NCI-H146 treated with DMSO at 0.1 percent for 48 hours (cell line): ENCODE data around the gene COX6B2.
"Not testable (repeated sequence)": the region's sequence is repeated elsewhere in the genome, so short reads cannot be mapped to it uniquely, and the experiment has no call there.

Experiments used
- DNase-seq: peaks from one replicate; lab custom pipeline; 2025; ENCODE audit not compliant: unreplicated experiment; lab: John Stamatoyannopoulos, UW

The COX6B2 gene

DNA sequence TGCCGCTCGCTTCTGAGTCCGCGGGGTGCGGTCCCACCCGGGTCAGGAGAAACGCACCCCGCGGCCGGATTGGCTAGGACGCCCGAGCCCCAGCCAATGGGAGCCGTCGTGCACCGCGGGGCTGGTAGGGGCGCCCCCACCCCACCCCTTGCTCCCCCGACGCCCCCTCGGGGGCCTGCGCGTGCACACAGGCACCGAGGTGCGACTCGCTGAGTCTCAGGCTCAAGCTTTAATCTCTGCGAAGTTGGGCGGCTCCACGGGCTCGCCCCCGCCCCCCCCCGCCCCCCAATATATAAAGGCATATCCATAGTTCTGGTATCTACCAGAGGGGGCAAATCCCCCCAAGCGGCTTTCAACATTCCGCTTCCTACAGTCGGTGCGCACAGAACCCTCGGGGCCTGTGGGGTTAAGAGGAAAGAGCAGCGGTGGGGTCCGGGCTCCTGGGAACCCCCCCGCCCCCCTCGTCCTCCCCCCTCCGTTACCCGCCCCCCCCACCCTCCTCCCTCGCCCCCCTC lies at the start of gene COX6B2:
COX6B2 (minus strand) TSS at position 22 of the 515 bp plus-strand sequence. CDS start 198 bp downstream, outside the sequence.
- DNase-seq: no peak

DNA sequence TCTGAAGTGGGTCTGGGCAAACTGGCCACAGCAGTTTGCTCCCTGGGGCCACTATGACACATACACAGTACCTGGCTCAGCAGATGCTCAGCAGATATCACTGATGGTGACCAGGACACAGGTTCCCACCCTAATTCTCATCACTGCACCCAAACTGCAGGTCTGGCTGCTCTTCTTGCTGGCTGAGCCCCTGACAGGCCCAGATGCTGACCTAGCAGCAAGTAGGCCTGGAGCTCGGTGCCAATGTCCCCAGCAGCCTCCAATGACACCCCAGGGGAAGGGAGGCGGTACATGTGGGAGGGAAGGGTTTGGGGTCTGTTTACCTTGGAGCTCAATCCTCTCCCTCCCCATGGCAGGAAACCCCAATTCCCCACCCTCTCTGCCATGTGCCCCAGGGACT lies 48.0 kb upstream of the COX6B2 start:
- no peak for DNase-seq

DNA sequence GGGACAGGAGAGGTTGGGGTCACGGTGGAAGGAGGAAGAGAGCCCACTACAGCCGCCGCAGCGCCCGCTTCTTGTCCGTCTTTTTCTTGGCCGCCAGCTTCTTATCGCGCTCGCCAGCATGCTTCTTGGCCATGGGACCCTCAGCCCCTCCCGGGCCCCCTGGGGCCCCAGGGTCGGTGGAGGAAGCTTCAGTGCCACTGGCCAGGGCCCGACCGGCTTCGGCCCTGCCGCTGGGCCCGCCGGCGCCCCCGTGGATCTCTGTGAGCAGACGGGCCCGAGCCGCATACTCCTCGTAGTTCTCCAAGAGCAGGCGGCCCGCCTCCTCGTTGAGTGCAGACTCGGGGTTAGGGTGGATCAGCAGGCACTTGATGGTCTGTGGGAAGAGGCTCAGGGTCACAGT lies 46.9 kb upstream of the COX6B2 start:
- not testable (repeated sequence) for DNase-seq

- DNase-seq: no peak
Measured at GRCh38 chr19:55400281-55401087, 46.0 kb upstream of the COX6B2 start.

DNA sequence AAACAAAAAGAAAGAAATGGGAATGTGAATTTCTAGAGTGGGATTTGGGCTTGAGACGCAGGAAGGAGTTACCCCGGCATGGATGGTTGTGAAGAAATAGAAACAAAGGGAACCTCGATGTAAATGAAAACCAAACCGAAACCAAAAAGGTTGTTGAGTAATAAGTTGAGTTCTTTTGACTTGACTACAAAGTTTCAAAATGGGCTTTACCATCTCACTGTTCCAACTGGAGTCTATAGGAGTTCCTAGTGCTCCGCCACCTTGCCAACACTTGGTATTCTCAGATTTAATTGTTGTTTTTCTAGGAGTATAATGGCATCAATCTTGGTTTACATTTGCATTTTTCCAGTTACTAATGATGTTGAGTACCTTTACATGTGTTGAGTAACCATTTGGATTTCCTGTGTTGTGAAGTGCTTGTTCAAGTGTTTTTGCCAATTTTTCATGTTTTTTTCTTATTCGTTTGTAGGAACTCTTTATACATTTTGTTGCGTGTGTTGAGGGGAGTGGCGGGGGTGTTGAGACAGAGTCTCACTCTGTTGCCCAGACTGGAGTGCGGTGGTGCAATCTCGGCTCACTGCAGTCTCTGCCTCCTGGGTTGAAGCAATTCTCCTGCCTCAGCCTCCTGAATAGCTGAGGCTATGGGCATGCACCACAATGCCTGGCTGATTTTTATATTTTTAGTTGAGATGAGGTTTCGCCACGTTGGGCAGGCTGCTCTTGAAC lies 43.8 kb upstream of the COX6B2 start:
- DNase-seq: no peak

DNA sequence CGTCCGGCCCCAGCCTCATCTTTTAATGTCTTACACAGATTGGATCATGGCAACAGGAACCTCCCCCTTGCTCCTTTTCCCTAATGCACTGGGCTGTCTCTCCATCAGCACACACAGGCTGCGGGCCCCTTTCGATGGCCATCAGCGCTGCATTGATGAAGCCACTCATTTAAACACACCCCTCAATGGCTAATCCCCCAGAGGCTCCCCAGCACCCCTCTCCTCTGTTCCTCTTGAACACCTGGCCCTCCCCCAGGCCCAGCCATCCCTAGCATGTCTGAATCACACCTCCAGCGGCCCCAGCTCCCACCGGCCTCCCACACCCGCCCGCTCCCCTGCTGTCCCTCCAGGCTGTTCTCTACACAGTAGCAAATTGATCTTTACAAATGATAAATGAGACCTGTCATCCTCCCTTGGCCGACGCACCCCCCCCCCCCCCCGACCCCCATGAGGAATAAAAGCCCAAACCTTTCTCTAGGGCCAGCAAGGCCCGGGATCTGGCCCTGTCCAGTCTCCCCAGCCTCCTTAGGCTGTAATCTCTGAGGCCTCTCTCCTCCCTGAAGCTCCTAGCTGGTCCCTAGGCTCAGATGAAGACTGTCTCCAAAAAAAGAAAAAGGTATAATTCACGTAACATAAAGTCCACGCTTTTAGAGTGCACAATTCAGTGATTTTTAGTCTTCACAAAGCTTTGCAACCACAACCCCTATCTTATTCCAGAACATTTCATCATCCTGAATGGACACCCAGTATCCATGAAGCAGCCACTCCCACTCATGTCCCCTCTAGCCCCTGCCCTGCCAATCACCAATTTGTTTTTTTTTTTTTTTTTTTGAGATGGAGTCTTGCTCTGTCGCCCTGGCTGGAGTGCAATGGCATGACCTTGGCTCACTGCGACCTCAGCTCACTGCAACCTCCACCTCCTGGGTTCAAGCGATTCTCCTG lies 38.6 kb upstream of the COX6B2 start:
- no peak for DNase-seq

DNA sequence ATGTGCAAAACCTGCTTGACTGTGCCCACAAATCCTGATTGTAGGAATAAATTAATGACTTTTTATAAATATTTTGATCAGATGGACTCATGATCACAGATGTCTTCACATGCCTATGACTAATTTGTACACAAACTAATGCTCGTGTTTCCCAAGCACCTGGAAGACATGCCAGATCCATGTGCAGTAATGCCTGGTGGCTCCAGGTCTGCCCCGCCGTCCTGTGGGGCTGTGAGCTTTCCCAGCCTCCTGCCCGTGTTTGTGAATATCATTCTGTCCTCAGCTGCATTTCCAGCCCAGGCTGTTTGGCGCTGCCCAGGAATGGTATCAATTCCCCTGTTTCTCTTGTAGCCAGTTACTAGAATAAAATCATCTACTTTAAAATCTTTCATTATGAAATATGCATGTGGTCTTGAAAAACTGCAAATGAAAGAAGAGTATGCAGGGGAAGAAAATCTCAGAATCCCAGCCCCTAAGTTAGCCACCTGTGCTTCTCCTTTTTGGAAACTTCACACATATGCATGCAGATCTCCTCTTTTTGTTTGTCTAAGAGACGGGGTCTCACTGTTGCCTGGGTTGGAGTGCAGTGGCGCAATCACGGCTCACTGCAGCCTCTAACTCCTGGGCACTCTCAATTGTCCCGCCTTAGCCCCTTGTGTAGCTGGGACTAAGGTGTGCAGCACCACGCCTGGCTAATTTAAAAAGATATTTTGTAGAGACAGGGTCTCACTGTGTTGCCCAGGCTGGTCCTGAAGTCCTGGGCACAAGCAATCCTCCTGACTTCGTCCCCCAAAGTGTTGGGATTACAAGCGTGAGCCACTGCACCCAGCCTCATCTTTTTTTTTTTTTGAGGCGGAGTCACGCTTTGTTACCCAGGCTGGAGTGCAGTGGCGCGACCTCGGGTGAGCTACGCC lies 37.4 kb upstream of the COX6B2 start:
- no peak for DNase-seq

GRCh38 chr19:55391191-55391670 lies 36.7 kb upstream of the COX6B2 start:
- no peak for DNase-seq

DNA sequence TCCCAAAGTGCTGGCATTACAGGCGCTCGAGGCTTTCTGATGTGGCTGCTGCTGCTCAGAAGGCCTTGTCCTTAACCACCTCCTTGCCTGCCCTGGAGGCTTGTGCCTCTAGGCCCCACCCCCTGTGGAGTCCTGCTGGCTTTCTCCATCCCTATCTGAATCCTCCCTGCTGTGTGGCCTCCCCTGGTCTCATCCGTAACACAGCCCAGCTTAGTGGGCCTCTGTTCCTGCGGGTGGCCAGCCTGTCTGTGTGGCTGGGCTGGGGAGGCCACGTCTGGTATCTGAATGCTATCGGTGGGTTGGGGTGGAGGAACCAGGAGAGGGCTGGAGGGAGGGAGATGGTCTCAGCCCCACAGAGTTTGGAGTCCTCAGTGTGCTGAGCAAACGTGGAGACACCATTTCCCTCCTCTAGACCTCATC lies 36.0 kb upstream of the COX6B2 start:
- DNase-seq: peak; percentile 25

DNA sequence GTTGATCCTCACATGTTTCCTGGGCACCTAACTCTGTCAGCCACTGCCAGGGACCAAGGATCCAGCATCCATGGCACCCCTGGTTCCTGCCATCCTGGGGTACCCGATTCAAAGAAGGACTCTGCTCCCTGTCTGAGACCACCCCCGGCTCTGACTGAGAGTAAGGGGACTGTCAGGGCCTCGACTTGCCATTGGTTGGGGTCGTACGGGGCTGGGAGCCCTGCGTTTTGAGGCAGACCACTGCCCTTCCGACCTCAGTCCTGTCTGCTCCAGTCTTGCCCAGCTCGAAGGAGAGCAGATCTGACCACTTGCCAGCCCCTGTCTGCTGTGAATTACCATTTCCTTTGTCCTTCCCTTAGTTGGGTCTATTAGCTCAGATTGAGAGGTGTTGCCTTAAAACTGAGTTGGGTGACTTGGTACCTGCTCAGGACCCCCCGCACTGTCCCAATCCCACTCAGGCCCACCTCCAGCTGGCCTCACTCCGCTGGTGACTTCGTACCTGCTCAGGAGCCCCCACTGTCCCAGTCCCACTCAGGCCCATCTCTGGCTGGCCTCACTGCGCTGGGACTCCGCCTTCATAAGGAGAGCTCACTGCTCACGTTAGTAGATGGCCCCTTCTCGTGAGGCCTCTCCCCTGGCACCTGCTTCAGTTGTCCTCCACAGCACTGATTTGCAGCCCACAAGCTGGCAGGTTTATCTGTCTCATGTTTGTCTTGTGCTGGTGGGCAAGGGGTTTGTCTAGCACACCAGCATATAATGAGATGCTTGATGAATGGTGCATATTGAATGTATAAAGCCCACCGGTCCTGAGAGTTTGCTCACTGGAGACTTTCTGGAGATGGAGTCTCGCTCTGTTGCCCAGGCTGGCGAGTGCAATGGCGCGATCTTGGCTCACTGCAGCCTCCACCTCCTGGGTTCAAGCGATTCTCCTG lies 35.1 kb upstream of the COX6B2 start:
- no peak for DNase-seq

- DNase-seq: no peak
Measured at GRCh38 chr19:55387736-55388497, 33.4 kb upstream of the COX6B2 start.

DNA sequence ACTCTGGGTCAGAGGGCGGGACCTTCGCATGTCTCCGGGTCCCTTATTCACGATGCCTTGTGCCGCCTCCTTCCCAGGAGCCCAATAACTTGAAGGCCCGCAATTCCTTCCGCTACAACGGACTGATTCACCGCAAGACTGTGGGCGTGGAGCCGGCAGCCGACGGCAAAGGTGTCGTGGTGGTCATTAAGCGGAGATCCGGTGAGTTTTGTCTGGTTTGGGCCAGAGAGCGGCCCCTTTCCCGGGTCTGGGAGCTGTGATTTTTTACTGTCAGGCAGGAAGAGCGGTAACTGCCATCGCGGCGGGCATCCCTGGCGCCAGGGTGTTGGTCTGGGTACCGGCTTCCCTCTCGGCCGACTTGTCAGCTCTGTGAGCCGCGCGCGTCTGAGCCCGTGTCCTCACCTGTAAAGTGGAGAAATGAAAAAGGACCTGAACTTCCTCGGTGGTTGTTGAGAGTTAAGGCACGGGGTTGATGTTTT lies 32.0 kb upstream of the COX6B2 start:
- DNase-seq: no peak

GRCh38 chr19:55385724-55386492 lies 31.4 kb upstream of the COX6B2 start, which contains the start of gene RPL28:
Gene RPL28 (plus strand): TSS chr19:55385932. CDS start chr19:55386358, 426 bp downstream.
- peak; percentile 97 for DNase-seq

- DNase-seq: peak; percentile 96
Measured at GRCh38 chr19:55384920-55385723, 30.6 kb upstream of the COX6B2 start.

DNA sequence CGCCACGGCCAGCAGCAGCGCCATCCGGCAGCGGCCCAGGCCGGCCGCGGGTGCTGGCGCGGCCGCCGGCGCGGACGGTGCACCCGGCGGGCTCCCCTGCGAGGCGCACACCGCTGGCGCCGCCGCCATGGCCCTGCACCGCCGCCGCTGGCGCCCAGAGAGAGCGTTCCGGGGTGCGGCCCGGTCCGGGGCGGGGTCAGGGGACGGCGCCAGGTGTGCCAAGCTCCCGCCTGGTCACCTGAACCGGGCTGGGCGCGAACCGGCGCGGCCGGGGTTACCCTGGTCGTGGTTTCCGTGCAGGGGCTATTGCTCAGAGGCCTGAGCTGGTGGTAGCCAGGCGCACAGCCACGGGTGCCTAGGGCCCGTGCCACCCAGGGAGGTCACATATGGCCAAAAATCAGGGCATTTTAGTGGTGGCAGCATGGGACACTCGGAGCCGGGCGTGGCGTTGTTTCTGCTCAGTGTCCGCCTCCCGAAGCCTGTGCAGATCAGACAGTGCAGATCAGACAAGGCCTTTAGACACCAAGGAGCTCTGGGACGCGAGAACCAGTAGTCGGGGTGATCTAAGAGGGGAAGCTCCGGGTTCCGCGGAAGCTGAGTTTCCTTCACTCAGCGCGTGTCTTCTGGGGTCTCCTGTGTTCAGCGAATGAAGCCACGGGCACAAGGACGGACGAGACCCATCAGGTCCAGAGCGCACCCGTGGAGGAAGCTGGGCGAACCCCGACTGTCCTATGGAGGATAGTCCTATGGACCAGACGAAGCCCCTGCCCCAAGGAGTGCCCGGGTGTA lies 29.8 kb upstream of the COX6B2 start, which contains the start of gene TMEM238:
TMEM238 (minus strand) TSS at position 162 of the 789 bp plus-strand sequence; CDS start at position 129, 33 bp downstream.
- DNase-seq: no peak
